K562 (cell line): ENCODE data around the gene ELF1. TPM values are rescaled to one million over a fixed set of nuclear protein-coding genes. Genes with fewer than 3 reads are reported as not detected.

ENCODE experiments used
- SAFB ChIP-seq: fragments of 200-400 bp; formaldehyde crosslinking; IDR thresholded peaks from 2 replicates; pipeline ENCODE4 v1.6.1; 2017; ENCODE audit warnings: low read depth, low read length, borderline replicate concordance
- SREBF2 ChIP-seq: sonication (generic); formaldehyde crosslinking; IDR thresholded peaks from 2 replicates; pipeline ENCODE4 v1.4.0; 2020; ENCODE audit warnings: mild to moderate bottlenecking, missing genetic modification reagents
- TCF7 ChIP-seq: sonication (generic); IDR thresholded peaks from 2 replicates; pipeline ENCODE4 v1.6.1; 2016; ENCODE audit warnings: antibody characterized with exemption, borderline replicate concordance
- polyA plus RNA-seq, 8 experiments: library from polyadenylated mRNA; depleted of rRNA in 4 of 8; stranded (reverse) in 5 of 8; unstranded in 3 of 8; fragments of >200 nt; fragmentation: Nextera tagmentation in 2 of 8; fragmentation: Illumina TruSeq in 1 of 8; extraction: Ambion mirVana in 2 of 8; extraction: Trizol in 1 of 8; gene quantifications; 2 replicates each; pipeline versions ENCODE4 v1.2.1 to v1.2.3, GENCODE V29; 2011 to 2014; ENCODE audit warnings: inconsistent platforms in 1 of 8, missing spikeins in 1 of 8
- total RNA-seq, 7 experiments: library from RNA; depleted of rRNA in 6 of 7; stranded (reverse); fragments of >200 nt in 6 of 7; fragmentation: Illumina TruSeq in 2 of 7; extraction: Trizol in 2 of 7; gene quantifications; 2 replicates each; pipeline versions ENCODE4 v1.2.1 to v1.2.3, GENCODE V29; 2011 to 2021; ENCODE audit warnings: low replicate concordance in 1 of 7
- TF ChIP-seq, protein P1 (sequence below): fragments of 250-450 bp; sonication (Bioruptor Pico); IDR thresholded peaks from 2 replicates; pipeline ENCODE4 v1.5.0; 2022; ENCODE audit warnings: mild to moderate bottlenecking
- TF ChIP-seq, protein P2 (sequence below): sonication (generic); formaldehyde crosslinking; IDR thresholded peaks from 2 replicates; pipeline ENCODE4 v1.8.1; 2023; ENCODE audit warnings: mild to moderate bottlenecking, missing genetic modification reagents
- TF ChIP-seq, protein P3 (sequence below), 2 experiments: fragments of 450-650 bp; conservative IDR thresholded peaks; 2 replicates each; pipeline ENCODE4 v1.6.1; 2017; ENCODE audit warnings: mild to moderate bottlenecking in 2 of 2, moderate library complexity in 2 of 2
- TF ChIP-seq, protein P4 (sequence below), 2 experiments: fragments of 450-650 bp in 1 of 2; sonication (generic) in 1 of 2; formaldehyde crosslinking in 1 of 2; IDR thresholded peaks; 2 replicates each; pipeline versions ENCODE4 v1.7.1 to v1.9.0; 2016 to 2022; ENCODE audit warnings: inconsistent platforms in 1 of 2, mild to moderate bottlenecking in 1 of 2, missing genetic modification reagents in 1 of 2
- TF ChIP-seq, protein P5 (sequence below): fragments of 450-650 bp; IDR thresholded peaks from 2 replicates; pipeline ENCODE4 v1.7.1; 2018; ENCODE audit warnings: mild to moderate bottlenecking, low read depth; ENCODE audit not compliant: partially characterized antibody

The ELF1 gene
- total and polyA plus RNA-seq, 9 of the 15 experiments (the other 6 are each of a cell fraction or from before 2014, with no cell fraction given) = 24.7 to 54.4 (median 33.4) TPM

DNA sequence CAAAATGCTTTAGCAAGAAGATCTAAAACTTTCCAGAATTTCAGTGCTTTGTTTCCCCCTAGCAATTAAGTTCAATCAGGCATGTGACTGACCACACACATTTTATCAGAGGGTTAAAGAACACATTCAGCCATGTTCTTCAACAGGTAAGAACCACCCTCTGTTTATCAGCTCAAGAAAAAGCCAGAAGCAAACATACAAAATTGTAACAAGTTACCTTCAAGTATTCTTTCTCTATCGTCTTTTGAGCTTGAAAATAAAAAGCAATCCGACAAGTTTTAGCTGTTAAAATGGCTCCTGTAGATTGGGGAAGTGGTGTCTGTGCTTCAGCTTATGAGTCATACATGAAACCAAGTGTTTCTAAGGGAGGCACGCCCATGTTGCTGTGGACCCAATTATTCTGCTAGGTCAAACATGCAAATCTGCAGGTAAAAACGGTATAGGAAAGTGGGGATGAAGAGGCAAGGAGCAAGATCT lies at the start of gene ELF1 (continued):
- TF ChIP-seq, protein P1, sequence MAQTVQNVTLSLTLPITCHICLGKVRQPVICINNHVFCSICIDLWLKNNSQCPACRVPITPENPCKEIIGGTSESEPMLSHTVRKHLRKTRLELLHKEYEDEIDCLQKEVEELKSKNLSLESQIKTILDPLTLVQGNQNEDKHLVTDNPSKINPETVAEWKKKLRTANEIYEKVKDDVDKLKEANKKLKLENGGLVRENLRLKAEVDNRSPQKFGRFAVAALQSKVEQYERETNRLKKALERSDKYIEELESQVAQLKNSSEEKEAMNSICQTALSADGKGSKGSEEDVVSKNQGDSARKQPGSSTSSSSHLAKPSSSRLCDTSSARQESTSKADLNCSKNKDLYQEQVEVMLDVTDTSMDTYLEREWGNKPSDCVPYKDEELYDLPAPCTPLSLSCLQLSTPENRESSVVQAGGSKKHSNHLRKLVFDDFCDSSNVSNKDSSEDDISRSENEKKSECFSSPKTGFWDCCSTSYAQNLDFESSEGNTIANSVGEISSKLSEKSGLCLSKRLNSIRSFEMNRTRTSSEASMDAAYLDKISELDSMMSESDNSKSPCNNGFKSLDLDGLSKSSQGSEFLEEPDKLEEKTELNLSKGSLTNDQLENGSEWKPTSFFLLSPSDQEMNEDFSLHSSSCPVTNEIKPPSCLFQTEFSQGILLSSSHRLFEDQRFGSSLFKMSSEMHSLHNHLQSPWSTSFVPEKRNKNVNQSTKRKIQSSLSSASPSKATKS (CRISPR knock-in tag) = no peak
- TF ChIP-seq, protein P2, sequence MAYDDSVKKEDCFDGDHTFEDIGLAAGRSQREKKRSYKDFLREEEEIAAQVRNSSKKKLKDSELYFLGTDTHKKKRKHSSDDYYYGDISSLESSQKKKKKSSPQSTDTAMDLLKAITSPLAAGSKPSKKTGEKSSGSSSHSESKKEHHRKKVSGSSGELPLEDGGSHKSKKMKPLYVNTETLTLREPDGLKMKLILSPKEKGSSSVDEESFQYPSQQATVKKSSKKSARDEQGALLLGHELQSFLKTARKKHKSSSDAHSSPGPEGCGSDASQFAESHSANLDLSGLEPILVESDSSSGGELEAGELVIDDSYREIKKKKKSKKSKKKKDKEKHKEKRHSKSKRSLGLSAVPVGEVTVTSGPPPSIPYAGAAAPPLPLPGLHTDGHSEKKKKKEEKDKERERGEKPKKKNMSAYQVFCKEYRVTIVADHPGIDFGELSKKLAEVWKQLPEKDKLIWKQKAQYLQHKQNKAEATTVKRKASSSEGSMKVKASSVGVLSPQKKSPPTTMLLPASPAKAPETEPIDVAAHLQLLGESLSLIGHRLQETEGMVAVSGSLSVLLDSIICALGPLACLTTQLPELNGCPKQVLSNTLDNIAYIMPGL (CRISPR knock-in tag) = no peak
- TF ChIP-seq, protein P3, sequence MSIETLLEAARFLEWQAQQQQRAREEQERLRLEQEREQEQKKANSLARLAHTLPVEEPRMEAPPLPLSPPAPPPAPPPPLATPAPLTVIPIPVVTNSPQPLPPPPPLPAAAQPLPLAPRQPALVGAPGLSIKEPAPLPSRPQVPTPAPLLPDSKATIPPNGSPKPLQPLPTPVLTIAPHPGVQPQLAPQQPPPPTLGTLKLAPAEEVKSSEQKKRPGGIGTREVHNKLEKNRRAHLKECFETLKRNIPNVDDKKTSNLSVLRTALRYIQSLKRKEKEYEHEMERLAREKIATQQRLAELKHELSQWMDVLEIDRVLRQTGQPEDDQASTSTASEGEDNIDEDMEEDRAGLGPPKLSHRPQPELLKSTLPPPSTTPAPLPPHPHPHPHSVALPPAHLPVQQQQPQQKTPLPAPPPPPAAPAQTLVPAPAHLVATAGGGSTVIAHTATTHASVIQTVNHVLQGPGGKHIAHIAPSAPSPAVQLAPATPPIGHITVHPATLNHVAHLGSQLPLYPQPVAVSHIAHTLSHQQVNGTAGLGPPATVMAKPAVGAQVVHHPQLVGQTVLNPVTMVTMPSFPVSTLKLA (conservative IDR thresholded peaks at IDR 0.05) = peak; percentile 48 to 60
- TF ChIP-seq, protein P4, sequence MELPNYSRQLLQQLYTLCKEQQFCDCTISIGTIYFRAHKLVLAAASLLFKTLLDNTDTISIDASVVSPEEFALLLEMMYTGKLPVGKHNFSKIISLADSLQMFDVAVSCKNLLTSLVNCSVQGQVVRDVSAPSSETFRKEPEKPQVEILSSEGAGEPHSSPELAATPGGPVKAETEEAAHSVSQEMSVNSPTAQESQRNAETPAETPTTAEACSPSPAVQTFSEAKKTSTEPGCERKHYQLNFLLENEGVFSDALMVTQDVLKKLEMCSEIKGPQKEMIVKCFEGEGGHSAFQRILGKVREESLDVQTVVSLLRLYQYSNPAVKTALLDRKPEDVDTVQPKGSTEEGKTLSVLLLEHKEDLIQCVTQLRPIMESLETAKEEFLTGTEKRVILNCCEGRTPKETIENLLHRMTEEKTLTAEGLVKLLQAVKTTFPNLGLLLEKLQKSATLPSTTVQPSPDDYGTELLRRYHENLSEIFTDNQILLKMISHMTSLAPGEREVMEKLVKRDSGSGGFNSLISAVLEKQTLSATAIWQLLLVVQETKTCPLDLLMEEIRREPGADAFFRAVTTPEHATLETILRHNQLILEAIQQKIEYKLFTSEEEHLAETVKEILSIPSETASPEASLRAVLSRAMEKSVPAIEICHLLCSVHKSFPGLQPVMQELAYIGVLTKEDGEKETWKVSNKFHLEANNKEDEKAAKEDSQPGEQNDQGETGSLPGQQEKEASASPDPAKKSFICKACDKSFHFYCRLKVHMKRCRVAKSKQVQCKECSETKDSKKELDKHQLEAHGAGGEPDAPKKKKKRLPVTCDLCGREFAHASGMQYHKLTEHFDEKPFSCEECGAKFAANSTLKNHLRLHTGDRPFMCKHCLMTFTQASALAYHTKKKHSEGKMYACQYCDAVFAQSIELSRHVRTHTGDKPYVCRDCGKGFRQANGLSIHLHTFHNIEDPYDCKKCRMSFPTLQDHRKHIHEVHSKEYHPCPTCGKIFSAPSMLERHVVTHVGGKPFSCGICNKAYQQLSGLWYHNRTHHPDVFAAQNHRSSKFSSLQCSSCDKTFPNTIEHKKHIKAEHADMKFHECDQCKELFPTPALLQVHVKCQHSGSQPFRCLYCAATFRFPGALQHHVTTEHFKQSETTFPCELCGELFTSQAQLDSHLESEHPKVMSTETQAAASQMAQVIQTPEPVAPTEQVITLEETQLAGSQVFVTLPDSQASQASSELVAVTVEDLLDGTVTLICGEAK (IDR thresholded peaks at IDR 0.05) = 0 out of 2 replicates have a peak, but pooled peaks have one; percentile 20
- TF ChIP-seq, protein P4 (CRISPR knock-in tag; IDR thresholded peaks at IDR 0.05) = no peak
- TF ChIP-seq SREBF2 (CRISPR knock-in tag) (no peak), TCF7 (no peak), SAFB (no peak)
- TF ChIP-seq, protein P5, sequence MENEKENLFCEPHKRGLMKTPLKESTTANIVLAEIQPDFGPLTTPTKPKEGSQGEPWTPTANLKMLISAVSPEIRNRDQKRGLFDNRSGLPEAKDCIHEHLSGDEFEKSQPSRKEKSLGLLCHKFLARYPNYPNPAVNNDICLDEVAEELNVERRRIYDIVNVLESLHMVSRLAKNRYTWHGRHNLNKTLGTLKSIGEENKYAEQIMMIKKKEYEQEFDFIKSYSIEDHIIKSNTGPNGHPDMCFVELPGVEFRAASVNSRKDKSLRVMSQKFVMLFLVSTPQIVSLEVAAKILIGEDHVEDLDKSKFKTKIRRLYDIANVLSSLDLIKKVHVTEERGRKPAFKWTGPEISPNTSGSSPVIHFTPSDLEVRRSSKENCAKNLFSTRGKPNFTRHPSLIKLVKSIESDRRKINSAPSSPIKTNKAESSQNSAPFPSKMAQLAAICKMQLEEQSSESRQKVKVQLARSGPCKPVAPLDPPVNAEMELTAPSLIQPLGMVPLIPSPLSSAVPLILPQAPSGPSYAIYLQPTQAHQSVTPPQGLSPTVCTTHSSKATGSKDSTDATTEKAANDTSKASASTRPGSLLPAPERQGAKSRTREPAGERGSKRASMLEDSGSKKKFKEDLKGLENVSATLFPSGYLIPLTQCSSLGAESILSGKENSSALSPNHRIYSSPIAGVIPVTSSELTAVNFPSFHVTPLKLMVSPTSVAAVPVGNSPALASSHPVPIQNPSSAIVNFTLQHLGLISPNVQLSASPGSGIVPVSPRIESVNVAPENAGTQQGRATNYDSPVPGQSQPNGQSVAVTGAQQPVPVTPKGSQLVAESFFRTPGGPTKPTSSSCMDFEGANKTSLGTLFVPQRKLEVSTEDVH = peak; percentile 32
